WTC11 (cell line): ENCODE data around the gene MPND. TPM values are rescaled to one million over a fixed set of nuclear protein-coding genes. Genes with fewer than 3 reads are reported as not detected.

Experiments used
- ATAC-seq: fragments of 200-7000 bp; cut with Tn5 transposase; 2 replicates; pipeline ENCODE4 v1.10.0; 2021; ENCODE audit warnings: mild to moderate bottlenecking, moderate library complexity
- CTCF ChIA-PET: fragments of 300-600 bp; sonication (Branson Sonifier 250); formaldehyde crosslinking; loops from one replicate; lab custom pipeline; 2021; ENCODE audit warnings: antibody characterized with exemption; lab: Charles Lee
- POLR2A ChIA-PET: fragments of 350-600 bp; sonication (Branson Sonifier 250); formaldehyde crosslinking; loops from one replicate; lab custom pipeline; 2021; ENCODE audit warnings: antibody characterized with exemption; lab: Charles Lee
- DNase-seq: peaks from one replicate; pipeline ENCODE4 v3.0.0; 2021; ENCODE audit warnings: low spot score
- H3K27ac Mint-ChIP-seq: 2 replicates; pipeline ENCODE4 v1.8.0; 2021; ENCODE audit warnings: mixed read lengths
- H3K27me3 Mint-ChIP-seq: 2 replicates; pipeline ENCODE4 v1.8.0; 2021; ENCODE audit warnings: low read depth, mild to moderate bottlenecking, moderate library complexity, mixed read lengths
- H3K36me3 Mint-ChIP-seq: 2 replicates; pipeline ENCODE4 v1.8.0; 2021; ENCODE audit warnings: mixed read lengths
- H3K4me1 Mint-ChIP-seq: 2 replicates; pipeline ENCODE4 v1.8.0; 2022; ENCODE audit warnings: mixed read lengths
- H3K4me3 Mint-ChIP-seq: 2 replicates; pipeline ENCODE4 v1.8.0; 2021; ENCODE audit warnings: mild to moderate bottlenecking, moderate library complexity, mixed read lengths
- H3K9me3 Mint-ChIP-seq: 2 replicates; pipeline ENCODE4 v1.8.0; 2021; ENCODE audit warnings: mixed read lengths
- ATF1 ChIP-seq: sonication (generic); formaldehyde crosslinking; IDR thresholded peaks from 2 replicates; pipeline ENCODE4 v1.8.1; 2023; ENCODE audit warnings: mild to moderate bottlenecking, moderate library complexity, missing genetic modification reagents
- ATF6 ChIP-seq: sonication (generic); formaldehyde crosslinking; IDR thresholded peaks from 2 replicates; pipeline ENCODE4 v1.8.1; 2023; ENCODE audit warnings: mild to moderate bottlenecking, missing genetic modification reagents
- E2F5 ChIP-seq: sonication (generic); formaldehyde crosslinking; IDR thresholded peaks from 2 replicates; pipeline ENCODE4 v1.8.1; 2022; ENCODE audit warnings: mild to moderate bottlenecking, moderate library complexity, missing genetic modification reagents
- ELF4 ChIP-seq: sonication (generic); formaldehyde crosslinking; IDR thresholded peaks from 2 replicates; pipeline ENCODE4 v1.8.1; 2022; ENCODE audit warnings: low read depth, mild to moderate bottlenecking, moderate library complexity, missing genetic modification reagents
- FOXP4 ChIP-seq: sonication (generic); formaldehyde crosslinking; IDR thresholded peaks from 2 replicates; pipeline ENCODE4 v1.8.0; 2022; ENCODE audit warnings: mild to moderate bottlenecking, missing genetic modification reagents
- GABPB1 ChIP-seq: sonication (generic); formaldehyde crosslinking; IDR thresholded peaks from 2 replicates; pipeline ENCODE4 v1.8.1; 2023; ENCODE audit warnings: mild to moderate bottlenecking, missing genetic modification reagents
- JUN ChIP-seq: sonication (generic); formaldehyde crosslinking; IDR thresholded peaks from 2 replicates; pipeline ENCODE4 v1.8.0; 2023; ENCODE audit warnings: mild to moderate bottlenecking, missing genetic modification reagents
- NFYB ChIP-seq: sonication (generic); formaldehyde crosslinking; conservative IDR thresholded peaks from 2 replicates; pipeline ENCODE4 v1.8.0; 2022; ENCODE audit warnings: low read depth, missing genetic modification reagents
- RORB ChIP-seq: fragments of 250-450 bp; sonication (Bioruptor Pico); IDR thresholded peaks from 2 replicates; pipeline ENCODE4 v1.9.0; 2021; ENCODE audit warnings: mild to moderate bottlenecking
- SMAD3 ChIP-seq: sonication (generic); formaldehyde crosslinking; IDR thresholded peaks from 2 replicates; pipeline ENCODE4 v1.8.0; 2022; ENCODE audit warnings: missing genetic modification reagents, mild to moderate bottlenecking, borderline replicate concordance
- SP1 ChIP-seq: sonication (generic); formaldehyde crosslinking; conservative IDR thresholded peaks from 2 replicates; pipeline ENCODE4 v1.8.1; 2022; ENCODE audit warnings: missing genetic modification reagents
- TCF7 ChIP-seq: sonication (generic); formaldehyde crosslinking; IDR thresholded peaks from 2 replicates; pipeline ENCODE4 v1.8.0; 2022; ENCODE audit warnings: mild to moderate bottlenecking, low read depth, missing genetic modification reagents, moderate library complexity
- TP53 ChIP-seq: sonication (generic); formaldehyde crosslinking; IDR thresholded peaks from 2 replicates; pipeline ENCODE4 v1.8.1; 2023; ENCODE audit warnings: mild to moderate bottlenecking, missing genetic modification reagents
- ZNF121 ChIP-seq: sonication (generic); formaldehyde crosslinking; IDR thresholded peaks from 2 replicates; pipeline ENCODE4 v1.8.0; 2023; ENCODE audit warnings: missing genetic modification reagents
- ZNF232 ChIP-seq: sonication (generic); formaldehyde crosslinking; IDR thresholded peaks from 2 replicates; pipeline ENCODE4 v1.8.0; 2022; ENCODE audit warnings: mild to moderate bottlenecking, missing genetic modification reagents
- ZNF263 ChIP-seq: sonication (generic); formaldehyde crosslinking; IDR thresholded peaks from 2 replicates; pipeline ENCODE4 v1.8.1; 2022; ENCODE audit warnings: low read depth, mild to moderate bottlenecking, moderate library complexity, missing genetic modification reagents
- ZNF317 ChIP-seq: sonication (generic); formaldehyde crosslinking; IDR thresholded peaks from 2 replicates; pipeline ENCODE4 v1.8.1; 2023; ENCODE audit warnings: low read depth, mild to moderate bottlenecking, moderate library complexity, missing genetic modification reagents, borderline replicate concordance
- total RNA-seq: library from RNA; stranded (reverse); gene quantifications from 3 replicates; pipeline ENCODE4 v1.2.3, GENCODE V29; 2021
- TF ChIP-seq, protein P1 (sequence below): sonication (generic); formaldehyde crosslinking; IDR thresholded peaks from 2 replicates; pipeline ENCODE4 v1.8.1; 2022; ENCODE audit warnings: low read depth, missing genetic modification reagents, borderline replicate concordance
- TF ChIP-seq, protein P2 (sequence below): sonication (generic); formaldehyde crosslinking; IDR thresholded peaks from 2 replicates; pipeline ENCODE4 v1.8.0; 2023; ENCODE audit warnings: missing genetic modification reagents, mild to moderate bottlenecking, borderline replicate concordance

MPND gene
- total RNA-seq, 1 experiment from 2014 or later: 28.3 TPM

GRCh38 chr19:4338441-4339355 is 4.7 kb upstream of the MPND start, which contains the start of gene STAP2 (continued):
- TF ChIP-seq E2F5: no peak

GRCh38 chr19:4342314-4342614 is 1.1 kb upstream of the MPND start:
- H3K4me1 Mint-ChIP-seq: peaks cover 17% of the 10 kb centered on the region
- CTCF ChIA-PET: interaction anchor here (0.5 to 5.7 kb wide), 33 partner anchors 9 to 355 kb away, joined by 3 to 111 read pairs (median 4); partner anchors contain the start of genes CHAF1A, FSD1, PLIN5 and SH3GL1

DNA sequence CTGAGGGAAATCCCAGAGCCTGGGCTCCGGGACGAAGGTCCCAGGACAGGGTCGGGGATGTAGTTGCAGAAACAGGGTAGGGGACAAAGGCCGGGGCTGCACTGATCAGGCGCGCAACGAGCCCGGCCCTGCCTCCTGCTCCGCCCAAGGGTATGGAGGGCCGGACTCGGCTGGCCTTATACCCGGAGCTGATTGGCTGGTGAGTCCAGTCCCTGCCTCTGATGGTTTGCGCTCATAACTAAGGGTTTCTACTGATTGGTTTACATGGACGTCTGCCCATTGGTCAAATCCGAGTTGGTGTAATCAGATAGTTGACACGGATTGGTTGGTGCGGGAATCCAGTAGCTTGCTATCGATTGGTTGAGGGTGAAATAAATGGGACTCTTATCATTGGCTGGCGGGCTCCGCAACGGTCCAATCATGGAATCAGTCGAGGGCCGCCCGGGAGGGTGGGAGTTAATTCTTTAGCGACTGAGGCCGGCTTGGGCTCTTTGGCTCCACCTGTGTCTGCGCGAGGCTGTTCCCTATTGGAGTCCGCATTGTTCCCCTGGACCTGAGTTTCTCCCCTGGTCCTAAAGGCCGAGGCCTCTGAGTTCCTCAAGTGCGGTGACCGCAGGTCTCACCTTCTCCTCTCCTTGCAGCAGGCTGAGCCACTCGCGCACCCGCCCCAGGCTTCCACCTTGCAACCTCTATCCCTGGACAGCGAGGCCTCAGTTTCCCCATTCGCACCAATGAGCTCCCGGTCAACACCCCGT is 570 bp upstream of the MPND start:
- H3K27ac Mint-ChIP-seq: peak overlapping the region; percentile 98
- H3K9me3 Mint-ChIP-seq: no peaks in the 10 kb centered on the region
- CTCF ChIA-PET: interaction anchor here (0.5 to 5.7 kb wide), 36 partner anchors 9 to 355 kb away, joined by 3 to 111 read pairs (median 4); partner anchors contain the start of genes CHAF1A, FSD1, PLIN5 and SH3GL1
- TF ChIP-seq ZNF121 (CRISPR knock-in tag) (0 out of 2 replicates have a peak, but pooled peaks have one; percentile 20), FOXP4 (peak; percentile 49; the same call in 1 of the 2 replicates), ATF6 (CRISPR knock-in tag) (no peak), JUN (CRISPR knock-in tag) (no peak), ZNF263 (CRISPR knock-in tag) (no peak), NFYB (peak; percentile 95), ELF4 (no peak), TCF7 (CRISPR knock-in tag) (no peak), ZNF317 (CRISPR knock-in tag) (no peak), SP1 (CRISPR knock-in tag) (no peak), RORB (CRISPR knock-in tag) (no peak), GABPB1 (CRISPR knock-in tag) (peak; percentile 53; the same call in 1 of the 2 replicates), SMAD3 (CRISPR knock-in tag) (0 out of 2 replicates have a peak, but pooled peaks have one; percentile 47), ATF1 (CRISPR knock-in tag) (no peak), ZNF232 (CRISPR knock-in tag) (0 out of 2 replicates have a peak, but pooled peaks have one; percentile 26)
- TF ChIP-seq, protein P1, sequence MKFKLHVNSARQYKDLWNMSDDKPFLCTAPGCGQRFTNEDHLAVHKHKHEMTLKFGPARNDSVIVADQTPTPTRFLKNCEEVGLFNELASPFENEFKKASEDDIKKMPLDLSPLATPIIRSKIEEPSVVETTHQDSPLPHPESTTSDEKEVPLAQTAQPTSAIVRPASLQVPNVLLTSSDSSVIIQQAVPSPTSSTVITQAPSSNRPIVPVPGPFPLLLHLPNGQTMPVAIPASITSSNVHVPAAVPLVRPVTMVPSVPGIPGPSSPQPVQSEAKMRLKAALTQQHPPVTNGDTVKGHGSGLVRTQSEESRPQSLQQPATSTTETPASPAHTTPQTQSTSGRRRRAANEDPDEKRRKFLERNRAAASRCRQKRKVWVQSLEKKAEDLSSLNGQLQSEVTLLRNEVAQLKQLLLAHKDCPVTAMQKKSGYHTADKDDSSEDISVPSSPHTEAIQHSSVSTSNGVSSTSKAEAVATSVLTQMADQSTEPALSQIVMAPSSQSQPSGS (CRISPR knock-in tag): no peak
- TF ChIP-seq, protein P2, sequence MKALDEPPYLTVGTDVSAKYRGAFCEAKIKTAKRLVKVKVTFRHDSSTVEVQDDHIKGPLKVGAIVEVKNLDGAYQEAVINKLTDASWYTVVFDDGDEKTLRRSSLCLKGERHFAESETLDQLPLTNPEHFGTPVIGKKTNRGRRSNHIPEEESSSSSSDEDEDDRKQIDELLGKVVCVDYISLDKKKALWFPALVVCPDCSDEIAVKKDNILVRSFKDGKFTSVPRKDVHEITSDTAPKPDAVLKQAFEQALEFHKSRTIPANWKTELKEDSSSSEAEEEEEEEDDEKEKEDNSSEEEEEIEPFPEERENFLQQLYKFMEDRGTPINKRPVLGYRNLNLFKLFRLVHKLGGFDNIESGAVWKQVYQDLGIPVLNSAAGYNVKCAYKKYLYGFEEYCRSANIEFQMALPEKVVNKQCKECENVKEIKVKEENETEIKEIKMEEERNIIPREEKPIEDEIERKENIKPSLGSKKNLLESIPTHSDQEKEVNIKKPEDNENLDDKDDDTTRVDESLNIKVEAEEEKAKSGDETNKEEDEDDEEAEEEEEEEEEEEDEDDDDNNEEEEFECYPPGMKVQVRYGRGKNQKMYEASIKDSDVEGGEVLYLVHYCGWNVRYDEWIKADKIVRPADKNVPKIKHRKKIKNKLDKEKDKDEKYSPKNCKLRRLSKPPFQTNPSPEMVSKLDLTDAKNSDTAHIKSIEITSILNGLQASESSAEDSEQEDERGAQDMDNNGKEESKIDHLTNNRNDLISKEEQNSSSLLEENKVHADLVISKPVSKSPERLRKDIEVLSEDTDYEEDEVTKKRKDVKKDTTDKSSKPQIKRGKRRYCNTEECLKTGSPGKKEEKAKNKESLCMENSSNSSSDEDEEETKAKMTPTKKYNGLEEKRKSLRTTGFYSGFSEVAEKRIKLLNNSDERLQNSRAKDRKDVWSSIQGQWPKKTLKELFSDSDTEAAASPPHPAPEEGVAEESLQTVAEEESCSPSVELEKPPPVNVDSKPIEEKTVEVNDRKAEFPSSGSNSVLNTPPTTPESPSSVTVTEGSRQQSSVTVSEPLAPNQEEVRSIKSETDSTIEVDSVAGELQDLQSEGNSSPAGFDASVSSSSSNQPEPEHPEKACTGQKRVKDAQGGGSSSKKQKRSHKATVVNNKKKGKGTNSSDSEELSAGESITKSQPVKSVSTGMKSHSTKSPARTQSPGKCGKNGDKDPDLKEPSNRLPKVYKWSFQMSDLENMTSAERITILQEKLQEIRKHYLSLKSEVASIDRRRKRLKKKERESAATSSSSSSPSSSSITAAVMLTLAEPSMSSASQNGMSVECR (CRISPR knock-in tag): peak; percentile 26; the same call in 1 of the 2 replicates

More at GRCh38 chr19:4342314-4342614, 1.1 kb upstream of the MPND start:
- TF ChIP-seq TP53 (CRISPR knock-in tag): no peak
- Mint-ChIP-seq H3K36me3 (peaks cover 16% of the 10 kb centered on the region), H3K9me3 (no peaks in the 10 kb centered on the region), H3K27ac (peak overlapping the region; percentile 97), H3K27me3 (peaks cover 12% of the 10 kb centered on the region), H3K4me3 (peak overlapping the region; percentile 85)
- ATAC-seq (no peak), DNase-seq (no peak)
- POLR2A ChIA-PET: interaction anchor here (0.6 to 2.2 kb wide), 21 partner anchors 8 to 128 kb away, joined by 3 to 17 read pairs (median 5); partner anchors contain the start of genes CHAF1A, FSD1, SH3GL1 and YJU2

More for the DNA sequence above, 570 bp upstream of the MPND start:
- H3K4me1 Mint-ChIP-seq: peaks cover 15% of the 10 kb centered on the region
- POLR2A ChIA-PET: interaction anchor here (0.6 to 2.2 kb wide), 23 partner anchors 9 to 128 kb away, joined by 3 to 17 read pairs (median 5); partner anchors contain the start of genes CHAF1A, FSD1, SH3GL1 and YJU2
- H3K36me3 Mint-ChIP-seq: peaks cover 18% of the 10 kb centered on the region
- H3K4me3 Mint-ChIP-seq: peak overlapping the region; percentile 85
- H3K27me3 Mint-ChIP-seq: peaks cover 12% of the 10 kb centered on the region
- ATAC-seq (peak; percentile 93), DNase-seq (peak; percentile 96)
